Kasumi-1 (cell line): Measurements from ENCODE around the gene F7.
"Not testable (repeated sequence)": the region's sequence is repeated elsewhere in the genome, so short reads cannot be mapped to it uniquely, and the experiment has no call there.

Experiments used
- DNase-seq, 2 experiments: peaks; one replicate each; lab custom pipeline; 2025; lab: John Stamatoyannopoulos, UW

F7 gene

DNA sequence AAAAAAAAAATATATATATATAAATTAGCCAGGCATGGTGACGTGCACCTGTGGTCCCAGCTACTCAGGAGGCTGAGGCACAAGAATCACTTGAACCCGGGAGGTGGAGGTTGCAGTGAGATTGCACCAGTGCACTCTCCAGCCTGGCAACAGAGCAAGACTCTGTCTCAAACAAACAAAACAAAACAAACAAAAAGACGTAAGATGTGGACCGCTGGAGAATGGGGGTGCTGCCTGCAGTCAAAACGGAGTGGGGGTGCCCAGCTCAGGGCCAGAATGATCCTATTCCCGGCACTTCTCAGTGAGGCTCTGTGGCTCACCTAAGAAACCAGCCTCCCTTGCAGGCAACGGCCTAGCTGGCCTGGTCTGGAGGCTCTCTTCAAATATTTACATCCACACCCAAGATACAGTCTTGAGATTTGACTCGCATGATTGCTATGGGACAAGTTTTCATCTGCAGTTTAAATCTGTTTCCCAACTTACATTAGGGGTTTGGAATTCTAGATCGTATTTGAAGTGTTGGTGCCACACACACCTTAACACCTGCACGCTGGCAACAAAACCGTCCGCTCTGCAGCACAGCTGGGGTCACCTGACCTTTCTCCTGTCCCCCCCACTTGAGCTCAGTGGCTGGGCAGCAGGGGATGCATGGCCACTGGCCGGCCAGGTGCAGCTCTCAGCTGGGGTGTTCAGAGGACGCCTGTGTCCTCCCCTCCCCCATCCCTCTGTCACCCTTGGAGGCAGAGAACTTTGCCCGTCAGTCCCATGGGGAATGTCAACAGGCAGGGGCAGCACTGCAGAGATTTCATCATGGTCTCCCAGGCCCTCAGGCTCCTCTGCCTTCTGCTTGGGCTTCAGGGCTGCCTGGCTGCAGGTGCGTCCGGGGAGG is at the start of gene F7:
F7 (plus strand) TSS at position 760 of the 889 bp plus-strand sequence; CDS start at position 811, 51 bp downstream.
- no peak for DNase-seq

DNA sequence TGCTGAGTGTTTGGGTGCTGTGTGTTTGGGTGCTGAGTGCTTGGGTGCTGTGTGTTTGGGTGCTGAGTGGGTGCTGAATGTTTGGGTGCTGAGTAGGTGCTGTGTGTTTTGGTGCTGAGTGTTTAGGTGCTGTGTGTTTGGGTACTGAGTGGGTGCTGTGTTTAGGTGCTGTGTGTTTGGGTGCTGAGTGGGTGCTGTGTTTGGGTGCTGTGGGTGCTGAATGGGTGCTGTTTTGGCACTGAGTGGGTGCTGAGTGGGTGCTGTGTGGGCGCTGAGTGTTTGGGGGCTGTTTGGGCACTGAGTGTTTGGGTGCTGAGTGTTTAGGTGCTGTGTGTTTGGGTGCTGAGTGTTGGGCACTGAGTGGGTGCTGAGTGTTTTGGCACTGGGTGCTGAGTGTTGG is 48.5 kb upstream of the F7 start:
- no peak for DNase-seq

DNA sequence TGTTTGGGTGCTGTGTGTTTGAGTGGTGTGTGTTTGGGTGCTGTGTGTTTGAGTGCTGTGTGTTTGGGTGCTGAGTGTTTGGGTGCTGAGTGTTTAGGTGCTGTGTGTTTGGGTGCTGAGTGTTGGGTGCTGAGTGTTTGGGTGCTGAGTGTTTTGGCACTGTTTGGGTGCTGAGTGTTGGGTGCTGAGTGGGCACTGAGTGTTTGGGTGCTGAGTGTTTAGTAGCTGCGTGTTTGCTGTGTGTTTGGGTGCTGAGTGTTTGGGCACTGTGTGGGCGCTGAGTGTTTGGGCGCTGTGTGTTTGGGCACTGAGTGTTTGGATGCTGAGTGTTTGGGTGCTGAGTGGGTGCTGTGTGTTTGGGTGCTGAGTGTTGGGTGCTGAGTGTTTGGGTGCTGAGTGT is 48.0 kb upstream of the F7 start:
- DNase-seq: not testable (repeated sequence)

DNA sequence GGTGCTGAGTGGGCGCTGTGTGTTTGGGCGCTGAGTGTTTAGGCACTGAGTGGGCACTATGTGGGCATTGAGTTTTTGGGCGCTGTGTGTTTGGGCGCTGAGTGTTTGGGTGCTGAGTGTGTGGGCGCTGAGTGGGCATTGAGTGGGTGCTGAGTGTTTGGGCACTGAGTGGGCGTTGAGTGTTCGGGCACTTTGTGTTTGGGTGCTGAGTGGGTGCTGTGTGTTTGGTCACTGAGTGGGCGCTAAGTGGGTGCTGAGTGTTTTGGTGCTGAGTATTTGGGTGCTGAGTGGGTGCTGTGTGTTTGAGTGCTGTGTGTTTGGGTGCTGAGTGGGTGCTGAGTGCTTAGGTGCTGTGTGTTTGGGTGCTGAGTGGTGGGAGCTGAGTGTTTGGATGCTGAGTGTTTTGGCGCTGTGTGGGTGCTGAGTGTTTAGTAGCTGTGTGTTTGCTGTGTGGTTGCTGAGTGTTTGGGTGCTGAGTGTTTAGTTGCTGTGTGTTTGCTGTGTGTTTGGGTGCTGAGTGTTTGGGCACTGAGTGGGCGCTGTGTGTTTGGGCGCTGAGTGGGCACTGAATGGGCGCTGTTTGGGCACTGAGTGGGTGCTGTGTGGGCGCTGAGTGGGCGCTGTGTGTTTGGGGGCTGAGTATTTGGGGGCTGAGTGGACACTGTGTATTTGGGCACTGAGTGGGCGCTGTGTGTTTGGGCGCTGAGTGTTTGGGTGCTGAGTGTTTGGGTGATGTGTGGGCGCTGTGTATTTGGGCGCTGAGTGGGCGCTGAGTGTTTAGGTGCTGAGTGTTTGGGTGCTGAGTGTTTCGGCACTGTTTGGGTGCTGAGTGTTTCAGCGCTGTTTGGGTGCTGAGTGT is 47.2 kb upstream of the F7 start:
- DNase-seq: no peak

DNA sequence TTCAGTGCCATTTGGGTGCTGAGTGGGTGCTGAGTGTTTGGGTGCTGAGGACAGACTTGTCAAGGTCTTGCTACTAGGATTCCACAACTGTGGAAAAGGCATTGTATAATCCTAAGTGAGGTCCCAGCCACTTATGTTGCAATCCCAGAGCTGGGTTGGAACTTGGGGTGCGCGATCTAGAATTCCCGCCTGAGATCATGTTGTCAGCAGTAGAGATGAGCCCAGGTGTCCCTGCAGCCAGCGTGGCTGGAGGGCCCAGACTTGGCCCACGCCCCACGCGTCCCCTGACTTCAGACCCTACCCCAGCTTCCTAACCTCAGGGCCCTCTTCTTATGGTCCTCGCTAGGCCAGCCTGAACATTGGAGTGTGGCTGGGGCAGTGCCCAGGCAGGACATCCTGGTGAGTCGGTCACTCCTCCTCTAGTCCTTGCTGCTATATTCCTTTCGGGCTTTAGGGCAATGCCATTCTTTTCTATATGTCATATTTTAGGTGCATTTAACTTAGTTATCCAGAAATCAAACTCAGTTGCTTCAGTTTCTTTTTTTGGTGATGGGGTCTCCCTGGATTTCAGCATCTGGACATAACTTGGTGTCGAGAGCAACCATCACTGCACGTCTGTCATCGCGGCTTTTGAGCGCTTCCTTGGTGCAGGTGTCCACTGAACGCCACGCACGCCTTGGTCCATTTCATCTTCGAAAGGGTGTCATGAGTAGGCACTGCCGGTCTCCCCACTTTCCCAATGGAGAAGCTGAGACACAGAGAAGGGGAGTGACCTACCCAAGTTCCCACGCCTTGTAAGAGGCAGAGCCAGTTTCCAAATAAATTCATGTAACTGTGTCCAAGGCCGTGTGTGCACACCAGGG is 46.4 kb upstream of the F7 start:
- no peak for DNase-seq

DNA sequence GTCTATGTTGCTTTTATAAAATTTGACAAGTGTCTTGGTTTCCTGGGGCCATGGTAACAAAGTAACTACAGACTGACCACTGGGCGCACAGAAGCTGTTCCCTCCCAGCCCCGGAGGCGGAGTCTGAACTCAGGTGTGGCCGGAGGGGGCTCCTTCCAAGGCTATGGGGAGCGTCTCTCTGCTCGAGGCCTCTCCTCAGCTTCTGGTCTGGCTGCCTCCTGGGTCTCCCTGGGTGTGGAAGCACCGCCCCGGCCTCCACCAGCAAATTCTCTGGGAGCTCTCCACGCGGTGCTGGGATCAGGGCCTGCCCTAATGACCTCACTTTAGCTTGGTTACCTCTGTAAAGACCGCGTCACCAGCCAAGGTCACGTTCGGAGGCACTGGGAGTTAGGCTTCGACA is 45.7 kb upstream of the F7 start:
- DNase-seq: no peak

DNA sequence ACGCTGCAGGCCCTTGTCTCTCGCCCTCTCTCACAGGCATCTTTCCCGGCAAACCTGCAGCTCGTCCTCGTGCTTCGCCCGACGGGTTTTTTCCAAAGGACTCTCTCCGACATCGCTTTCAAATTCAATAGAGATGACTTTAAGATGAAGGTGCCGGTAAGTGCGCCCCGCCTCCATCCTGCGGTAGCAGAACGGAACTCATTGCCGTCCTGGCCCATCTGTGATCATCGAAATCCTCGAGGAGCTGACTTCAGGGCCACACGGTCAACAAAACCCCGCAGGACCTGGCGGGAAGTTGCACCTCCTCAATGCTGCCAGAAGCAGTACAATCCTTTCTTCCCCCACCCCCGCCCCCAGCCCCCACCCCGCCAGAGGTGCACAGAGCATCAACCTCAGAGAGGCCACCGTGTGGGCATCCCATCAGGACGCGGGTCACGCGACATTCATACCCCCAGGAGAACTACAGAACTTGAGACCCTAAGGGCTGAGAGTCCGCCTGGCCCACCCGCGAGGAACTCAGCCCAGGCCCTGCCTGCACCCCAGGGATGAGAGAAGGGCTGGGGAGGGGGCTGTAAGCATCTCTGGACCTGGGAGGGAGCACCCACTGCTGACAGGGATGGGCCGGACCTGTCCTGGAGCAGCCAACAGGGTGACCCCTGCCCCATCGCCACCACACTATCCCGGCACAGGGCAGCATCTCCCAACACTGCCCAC is 44.9 kb upstream of the F7 start:
- DNase-seq: no peak

DNA sequence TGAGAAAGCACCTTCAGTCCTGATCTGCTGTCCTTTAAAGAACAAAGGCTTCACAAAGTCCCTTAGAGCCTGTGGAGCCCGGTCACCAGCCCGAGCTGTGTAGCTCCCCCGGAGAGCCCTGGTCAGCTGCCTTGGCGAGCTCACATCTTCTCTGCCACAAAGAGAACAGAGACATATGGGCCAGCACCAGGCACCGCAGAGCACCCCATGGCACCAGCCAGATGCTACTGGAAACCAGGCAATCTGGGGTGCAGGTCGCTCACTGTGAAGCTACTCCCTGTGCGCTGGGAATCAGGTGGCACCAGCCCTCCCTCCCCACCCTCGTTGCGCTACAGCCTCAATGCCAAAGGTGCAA is 44.3 kb upstream of the F7 start:
- no peak for DNase-seq

DNA sequence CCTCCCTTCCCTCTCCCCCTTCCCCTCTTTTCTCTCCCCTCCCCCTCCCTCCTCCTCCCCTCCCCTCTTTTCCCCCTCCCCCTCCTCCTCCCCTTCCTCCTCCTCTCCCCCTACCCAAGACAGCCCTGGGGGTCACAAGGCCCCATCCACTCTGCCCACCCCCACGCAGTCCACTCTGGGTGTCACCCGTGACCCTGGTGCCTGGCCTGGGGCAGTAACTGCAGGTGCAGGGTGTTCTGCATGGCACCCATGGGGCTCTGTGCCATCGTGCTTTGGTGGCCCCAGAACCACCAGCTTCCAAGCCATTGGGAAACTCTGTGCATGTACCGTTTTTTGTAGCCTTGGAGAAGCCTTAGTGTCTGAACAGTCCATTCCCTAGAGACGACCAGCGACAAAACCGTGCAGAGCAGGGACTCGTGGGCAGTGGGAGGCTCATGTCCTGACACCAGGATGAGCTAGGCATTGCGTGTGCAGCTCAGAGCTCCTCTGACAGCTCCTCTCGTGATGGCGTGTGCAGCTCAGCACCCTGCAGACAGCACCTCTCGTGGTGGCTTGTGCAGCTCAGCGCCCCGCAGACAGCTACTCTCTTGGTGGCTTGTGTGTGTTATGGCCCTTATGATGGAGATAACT is 43.7 kb upstream of the F7 start:
- DNase-seq: no peak

DNA sequence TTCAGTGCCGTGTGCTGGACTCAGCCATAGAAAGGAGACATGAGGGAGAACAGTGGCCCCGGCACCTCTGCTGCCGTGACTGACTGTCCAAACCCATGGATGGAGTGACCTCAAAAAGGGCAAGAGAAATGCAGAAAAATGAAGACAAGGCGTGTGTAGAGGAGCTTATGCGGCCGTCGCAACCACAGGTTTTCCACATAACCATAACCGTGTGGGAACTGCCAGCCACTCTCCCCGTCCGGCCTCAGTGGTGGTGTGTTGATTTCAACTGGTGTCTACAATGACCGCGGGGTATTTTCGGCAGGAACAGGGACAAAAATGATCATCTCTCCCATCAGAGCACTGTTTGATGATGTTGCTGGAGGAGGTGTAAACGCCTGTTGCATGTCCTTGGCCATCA is 42.9 kb upstream of the F7 start:
- no peak for DNase-seq

DNA sequence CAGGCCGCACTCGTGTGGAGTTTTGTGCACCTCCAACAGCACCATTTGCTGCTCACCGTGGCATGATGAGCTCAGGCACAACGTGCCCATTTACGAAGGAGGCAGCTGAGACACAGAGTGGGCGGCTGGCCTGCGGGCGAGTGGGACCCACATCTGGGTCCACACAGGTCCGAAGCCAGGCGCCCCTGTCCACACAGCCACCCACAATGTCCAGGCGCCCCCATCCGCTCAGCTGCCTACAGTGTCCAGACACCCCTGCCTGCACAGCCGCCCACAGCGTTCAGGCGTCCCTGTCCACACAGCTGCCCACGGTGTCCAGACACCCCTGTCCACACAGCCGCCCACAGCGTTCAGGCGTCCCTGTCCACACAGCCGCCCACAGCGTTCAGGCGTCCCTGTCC is 42.5 kb upstream of the F7 start:
- no peak for DNase-seq

DNA sequence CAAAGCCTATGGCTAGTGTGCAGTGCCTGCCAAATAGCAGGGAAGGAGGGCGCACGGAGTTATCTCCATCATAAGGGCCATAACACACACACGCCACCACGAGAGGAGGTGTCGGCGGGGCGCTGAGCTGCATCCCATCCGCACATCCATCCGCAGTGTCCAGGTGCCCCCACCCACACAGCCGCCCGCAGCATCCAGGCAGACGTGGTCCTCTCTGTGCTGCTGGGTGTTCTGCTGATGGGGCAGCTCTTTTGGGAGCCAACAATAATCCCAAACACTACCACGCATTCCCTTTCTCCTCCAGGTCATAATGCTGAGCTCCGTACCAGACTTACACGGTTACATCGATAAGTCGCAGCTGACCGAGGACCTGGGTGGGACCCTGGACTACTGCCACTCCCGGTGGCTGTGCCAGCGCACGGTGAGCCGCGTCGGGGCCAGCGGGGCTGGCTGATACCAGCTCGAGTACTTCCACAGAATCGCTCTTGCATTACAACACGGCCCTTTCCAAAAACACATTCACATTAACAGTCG is 41.5 kb upstream of the F7 start:
- no peak for DNase-seq

DNA sequence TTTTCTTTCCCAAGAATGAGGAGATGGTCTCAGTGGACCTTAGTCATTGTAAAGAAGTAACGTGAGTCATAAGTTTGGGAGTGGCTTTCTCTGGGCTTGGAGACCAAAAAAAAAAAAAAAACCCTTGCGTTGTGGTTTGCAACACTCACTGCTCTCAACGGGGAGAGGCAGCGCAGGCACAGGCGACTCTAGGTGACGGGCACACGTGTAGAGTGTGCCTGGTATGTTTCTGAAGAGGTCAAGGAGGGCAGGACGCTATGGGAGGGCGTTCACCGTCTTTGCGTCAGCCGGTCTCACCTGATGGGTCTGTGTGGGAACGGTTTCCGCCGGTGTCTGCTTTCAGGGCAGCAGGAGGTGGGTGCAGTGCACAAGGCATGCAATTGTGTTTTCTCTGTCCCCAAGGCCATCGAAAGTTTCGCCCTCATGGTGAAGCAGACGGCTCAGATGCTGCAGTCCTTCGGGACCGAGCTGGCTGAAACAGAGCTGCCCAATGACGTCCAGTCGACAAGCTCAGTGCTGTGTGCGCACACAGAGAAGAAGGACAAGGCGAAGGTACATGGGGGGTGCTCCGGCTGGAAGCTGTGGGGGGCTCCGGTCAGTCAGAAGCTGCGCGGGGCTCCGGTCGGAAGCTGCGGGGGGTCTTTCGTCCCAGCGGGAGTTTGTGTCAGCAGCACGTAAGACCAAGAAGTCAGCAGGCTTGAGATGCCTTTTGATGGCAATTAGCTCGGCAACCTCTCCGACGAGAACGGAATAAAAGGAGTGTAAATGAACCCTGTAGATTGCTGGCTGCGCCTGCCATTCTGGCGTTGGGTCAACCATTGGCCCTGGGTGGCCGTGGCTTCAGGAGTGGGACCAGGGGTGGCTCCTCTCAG is 40.8 kb upstream of the F7 start:
- DNase-seq: no peak

DNA sequence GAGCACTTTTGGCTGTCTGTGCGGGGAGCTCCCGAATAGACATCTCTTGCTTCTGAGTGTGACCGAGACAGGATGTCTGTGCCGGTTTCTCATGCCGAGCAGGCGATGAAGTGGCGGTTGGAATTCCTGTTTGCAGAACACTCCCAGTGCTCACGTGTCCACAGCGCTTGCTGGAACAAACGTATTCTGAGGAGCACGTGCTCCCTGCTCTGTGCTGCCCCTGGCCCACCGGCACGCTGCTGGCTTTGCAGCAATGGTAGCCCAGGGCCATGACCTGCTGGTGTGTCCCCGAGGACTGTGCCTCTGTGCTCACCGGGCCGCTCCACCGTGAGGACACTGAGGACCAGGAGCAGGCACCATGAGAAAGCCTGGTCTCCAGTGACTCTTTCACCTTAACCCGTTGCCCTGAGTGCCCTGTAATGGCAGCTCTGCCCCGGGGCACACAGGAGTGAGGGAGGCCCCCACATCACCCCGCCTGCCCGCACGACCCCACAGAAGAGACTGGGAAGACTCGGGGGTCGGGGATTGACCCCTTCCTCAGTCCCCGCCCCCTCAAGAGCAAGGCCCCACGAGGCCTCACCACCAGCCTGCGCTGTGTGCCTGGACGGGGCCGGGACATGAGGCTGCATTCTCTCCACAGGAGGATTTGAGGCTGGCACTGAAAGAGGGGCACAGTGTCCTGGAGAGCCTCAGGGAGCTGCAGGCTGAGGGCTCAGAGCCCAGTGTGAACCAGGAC is 40.0 kb upstream of the F7 start:
- DNase-seq: no peak

DNA sequence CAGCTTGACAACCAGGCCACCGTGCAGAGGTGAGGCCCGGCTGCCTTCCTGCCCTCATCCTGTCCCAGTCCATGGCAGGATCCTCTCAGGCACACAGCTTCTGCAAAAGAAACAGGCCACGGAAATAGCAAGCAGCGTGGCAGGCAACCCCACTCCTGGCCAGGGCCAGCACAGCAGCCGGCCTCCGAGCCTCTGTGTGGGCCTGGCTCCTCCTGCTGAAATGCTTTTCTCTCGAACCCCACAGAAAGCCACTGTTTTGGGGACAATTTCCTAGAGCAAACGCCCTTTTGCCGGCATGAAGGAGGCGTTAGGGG is 39.5 kb upstream of the F7 start:
- DNase-seq: no peak

DNA sequence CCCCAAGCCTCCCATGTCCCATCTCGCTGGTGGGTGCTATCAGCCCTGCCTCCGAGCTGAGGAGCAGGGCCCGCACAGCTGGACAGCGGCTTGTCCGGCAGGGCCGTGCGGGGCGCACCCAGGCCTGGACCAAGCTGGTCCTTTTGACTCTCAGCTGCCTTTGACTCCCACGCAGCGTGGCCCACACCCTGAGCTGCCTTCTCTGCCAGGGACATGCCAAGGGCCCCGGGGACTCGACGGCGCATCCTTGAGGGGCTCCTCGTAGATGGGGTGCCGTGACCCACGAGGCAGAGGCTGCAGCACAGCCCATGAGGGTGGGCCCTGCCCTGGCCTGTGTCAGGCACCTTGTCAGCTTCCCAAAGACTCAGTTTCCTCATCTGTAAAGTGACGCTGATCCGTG is 38.8 kb upstream of the F7 start:
- no peak for DNase-seq

DNA sequence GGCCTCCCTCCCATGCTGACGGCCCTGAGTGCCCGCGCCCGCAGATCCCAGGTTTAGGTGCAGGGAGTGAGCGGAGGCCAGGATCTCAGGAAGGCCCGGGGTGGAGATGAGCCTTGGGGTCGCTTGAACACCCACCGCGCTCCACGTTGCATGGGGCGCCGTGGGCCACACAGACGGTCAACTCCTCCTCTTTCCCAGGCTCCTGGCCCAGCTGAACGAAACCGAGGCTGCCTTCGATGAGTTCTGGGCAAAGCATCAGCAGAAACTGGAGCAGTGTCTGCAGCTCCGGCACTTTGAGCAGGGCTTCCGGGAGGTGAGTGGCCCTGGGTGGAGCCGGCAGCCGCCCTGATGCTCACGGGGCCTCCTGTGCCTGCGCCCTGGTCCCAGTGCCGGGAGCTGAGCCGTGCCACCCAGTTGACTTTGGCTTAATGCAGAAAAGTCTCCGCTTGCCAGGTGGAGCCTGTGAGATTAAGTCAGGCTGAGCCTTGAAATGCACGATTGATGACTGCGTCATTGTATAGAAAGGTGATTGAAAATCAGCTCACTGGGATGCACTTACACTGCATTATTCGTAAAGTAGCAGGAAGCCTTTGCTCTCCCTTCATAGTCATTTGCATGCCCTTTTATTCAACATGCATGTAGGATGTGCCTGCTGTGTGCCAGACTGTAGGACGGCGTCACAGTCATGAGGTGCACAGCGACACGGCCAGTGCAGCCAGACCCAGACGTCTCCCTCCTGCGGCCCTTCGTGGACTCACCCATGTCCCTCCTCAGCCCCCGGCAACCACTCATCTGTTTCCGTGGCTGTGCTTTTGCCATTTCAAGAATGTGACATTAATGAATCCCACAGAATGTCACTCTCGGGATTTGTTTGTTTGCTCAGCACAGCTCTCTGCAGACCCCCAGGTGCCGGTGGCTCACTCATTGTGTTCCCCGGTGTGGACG is 35.5 kb upstream of the F7 start:
- DNase-seq: no peak

DNA sequence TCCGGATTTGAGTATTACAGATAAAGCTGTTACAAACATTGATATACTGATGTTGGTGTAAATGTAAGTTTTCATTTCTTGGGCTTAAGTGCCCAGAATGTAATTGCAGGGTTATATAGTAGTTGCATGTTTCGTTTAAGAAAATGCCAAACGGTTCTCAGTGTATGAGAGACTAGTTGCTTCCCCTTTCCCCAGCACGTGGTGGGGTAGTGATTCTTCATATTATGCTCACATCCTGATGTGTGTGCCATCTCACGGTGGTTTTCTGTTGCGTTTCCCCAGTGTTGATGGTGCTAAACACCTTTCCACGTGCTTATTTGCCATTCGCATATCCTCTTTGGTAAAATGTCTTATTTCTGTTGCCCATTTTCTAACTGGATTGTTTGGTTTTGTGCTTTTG is 34.7 kb upstream of the F7 start:
- peak in 1 of 2 experiments; percentile 12 for DNase-seq
